H4 (cell line): ENCODE results near the gene PSMG2. TPM values are rescaled to one million over a fixed set of nuclear protein-coding genes. Genes with fewer than 3 reads are reported as not detected.

Source experiments
- DNase-seq: peaks from one replicate; pipeline ENCODE4 v3.0.0-alpha.2; 2015; ENCODE audit warnings: low spot score
- total RNA-seq: library from RNA; depleted of rRNA; stranded (reverse); fragments of >200 nt; shearing (Covaris generic); gene quantifications from 2 replicates; pipeline ENCODE4 v1.2.3, GENCODE V29; 2014; rRNA removed

PSMG2 gene
- total RNA-seq, 1 experiment from 2014 or later: 142 TPM

DNA sequence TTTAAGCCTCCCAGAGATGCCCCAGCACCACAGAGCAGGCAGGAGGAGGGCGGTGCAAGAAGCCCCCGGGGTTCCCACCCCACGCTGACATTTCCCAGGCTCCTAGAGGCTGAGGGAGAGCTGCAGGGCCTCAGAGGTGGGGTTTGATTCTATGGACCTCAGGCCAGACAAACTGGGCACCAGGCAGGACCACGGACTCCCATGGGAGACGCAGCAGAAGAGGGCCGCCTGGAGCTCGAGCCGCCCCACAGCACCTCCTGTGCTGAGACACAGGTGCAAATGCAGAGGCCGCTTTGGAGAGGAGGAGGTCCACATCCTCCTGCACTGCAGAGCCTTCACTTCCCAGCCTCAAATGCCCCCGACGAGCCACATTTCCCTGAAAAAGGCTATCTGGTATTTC is 62.7 kb downstream of the PSMG2 start:
- DNase-seq: no peak

GRCh38 chr18:12766986-12767433 is 64.2 kb downstream of the PSMG2 start:
- DNase-seq: no peak

GRCh38 chr18:12767580-12768155 is 64.8 kb downstream of the PSMG2 start:
- no peak for DNase-seq

DNA sequence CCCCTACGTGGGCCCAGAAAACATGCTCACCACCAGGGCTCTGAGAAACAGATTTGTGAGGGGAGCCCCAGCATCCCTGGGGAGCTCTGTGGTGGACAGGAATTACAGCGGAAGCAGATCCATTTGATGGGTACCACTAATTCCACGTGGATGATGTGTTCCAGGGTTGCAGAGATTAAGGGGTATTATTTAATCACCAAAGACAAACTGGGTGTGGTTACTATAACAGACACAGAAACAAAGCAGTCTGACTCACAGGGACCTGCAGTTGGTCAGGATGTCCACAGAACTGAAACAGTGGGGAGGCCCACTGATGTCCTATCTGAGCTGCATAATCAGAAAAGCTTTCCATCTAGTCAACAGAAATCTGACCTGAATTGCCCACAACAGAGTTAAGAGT is 65.8 kb downstream of the PSMG2 start:
- DNase-seq: no peak

DNA sequence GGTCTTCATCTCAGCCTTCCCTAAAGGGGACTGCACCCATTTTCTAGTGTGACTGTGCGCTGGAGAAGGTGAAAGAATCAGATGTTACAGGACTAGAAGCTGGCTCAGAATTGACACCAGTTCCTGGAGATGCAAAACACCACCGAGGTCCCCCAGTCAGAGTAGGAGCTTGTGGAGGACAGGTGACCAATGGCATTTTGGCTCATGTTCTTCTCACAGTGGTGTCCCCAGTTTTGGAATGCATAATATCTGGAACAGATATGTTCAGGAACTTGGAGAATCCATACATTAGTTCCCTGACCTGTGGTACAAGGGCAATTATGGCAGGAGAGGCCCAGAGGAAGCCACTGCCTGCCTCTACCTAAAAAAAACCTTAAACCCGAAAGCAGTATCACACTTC is 66.3 kb downstream of the PSMG2 start:
- DNase-seq: no peak

DNA sequence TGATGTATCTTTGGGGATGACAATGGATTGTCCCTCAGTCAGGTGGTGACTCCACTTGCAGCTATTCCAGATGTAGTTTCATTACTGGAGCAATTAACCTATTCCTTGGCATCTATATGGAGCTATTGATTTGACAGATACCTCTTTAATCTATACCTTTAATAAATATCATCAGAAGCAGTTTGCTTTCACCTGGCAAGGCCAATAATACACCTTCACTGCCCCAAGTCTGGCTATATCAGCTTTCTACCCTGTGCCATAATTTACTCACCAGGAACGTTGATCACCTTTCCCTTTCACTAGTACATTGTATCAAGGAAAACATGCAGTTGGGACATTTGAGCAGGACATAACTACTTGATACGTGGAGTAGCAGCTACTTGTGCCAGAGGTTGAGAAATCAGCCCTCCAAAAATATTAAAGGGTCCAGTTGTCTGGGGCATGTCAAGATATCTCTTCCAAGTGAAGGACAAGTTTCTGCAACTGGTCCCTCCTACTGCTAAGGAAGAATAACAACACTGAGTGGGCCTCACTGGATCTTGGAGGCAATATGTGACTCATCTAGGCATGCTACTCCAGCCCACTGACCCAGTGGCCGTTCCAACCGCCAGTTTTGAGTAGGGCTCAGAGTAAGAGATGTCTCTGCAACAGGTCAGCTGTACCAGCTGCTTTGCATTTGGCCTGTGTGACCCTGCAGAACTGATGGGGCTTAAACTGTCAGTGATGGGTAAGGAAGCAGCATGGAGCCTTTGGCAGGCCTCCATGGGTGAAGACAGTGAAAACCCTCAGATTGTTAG is 67.0 kb downstream of the PSMG2 start:
- DNase-seq: no peak

DNA sequence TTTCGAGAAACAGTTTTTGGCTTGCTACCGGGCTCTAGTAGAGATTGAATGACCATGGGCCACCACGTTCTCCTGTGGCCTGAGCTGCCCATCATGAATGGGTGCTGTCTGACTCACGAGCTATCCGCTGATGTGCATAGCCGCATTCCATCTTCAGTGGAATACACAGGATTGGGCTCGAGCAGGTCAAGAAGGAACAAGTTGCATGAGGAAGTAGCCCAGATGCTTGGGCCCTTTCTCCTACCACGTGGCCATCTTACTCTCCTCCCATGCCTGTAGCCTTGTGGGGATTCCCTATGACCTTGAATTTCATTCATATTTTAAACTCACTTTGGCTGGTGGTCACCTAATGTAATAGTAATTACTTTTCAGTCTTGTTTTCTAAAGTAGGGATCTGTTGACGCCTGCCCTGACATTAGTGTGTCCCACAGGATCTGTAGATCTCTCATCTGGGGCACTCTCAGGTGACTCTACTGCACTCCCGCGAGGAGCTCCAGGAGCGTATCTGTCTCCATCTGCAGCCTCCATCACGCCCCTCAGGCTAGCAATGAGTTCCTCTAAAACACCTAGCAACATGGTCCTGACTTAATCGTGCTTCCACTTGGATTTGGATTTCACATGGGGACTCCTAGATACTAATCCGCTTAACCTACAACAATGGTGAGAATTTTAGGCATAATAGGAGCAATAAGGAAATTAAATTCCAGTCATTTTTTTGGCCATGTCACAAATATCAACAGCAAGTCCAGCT is 67.8 kb downstream of the PSMG2 start:
- no peak for DNase-seq

GRCh38 chr18:12772111-12772510 is 69.3 kb downstream of the PSMG2 start:
- DNase-seq: no peak

- no peak for DNase-seq
Measured at GRCh38 chr18:12773369-12773768, 70.5 kb downstream of the PSMG2 start.

- no peak for DNase-seq
Measured at GRCh38 chr18:12774982-12775381, 72.1 kb downstream of the PSMG2 start.

Other genes starting within 250 kb of the PSMG2 start
- gene SPIRE1, start 44.9 kb upstream of the PSMG2 start, total RNA-seq: 8.9 and 10.7 TPM in 2 replicates
- gene CEP76, start 319 bp upstream of the PSMG2 start, total RNA-seq: 12.3 and 13.2 TPM in 2 replicates
- 26.1 and 31.9 TPM in 2 replicates for gene PTPN2, start 181.2 kb downstream of the PSMG2 start, total RNA-seq
- 47.8 and 53.0 TPM in 2 replicates for gene SEH1L, start 245.0 kb downstream of the PSMG2 start, total RNA-seq